HG02981 (cell line): Measurements from ENCODE around the gene RNF222.

Experiments
- ATAC-seq: cut with Tn5 transposase; IDR thresholded peaks from one replicate; pipeline ENCODE4 v1.9.1; 2021; ENCODE audit warnings: mild to moderate bottlenecking, moderate library complexity; ENCODE audit not compliant: unreplicated experiment

The RNF222 gene

GRCh38 chr17:8397636-8398035, at the start of gene RNF222:
TSS of gene RNF222 (minus strand) at chr17:8397827. CDS start at chr17:8393461, 4,366 bp downstream.
- no peak for ATAC-seq

GRCh38 chr17:8445536-8445935, 47.9 kb upstream of the RNF222 start:
- ATAC-seq, result no peak

- ATAC-seq, result no peak
Measured at GRCh38 chr17:8444494-8444893, 46.9 kb upstream of the RNF222 start.

- ATAC-seq, result no peak
Measured at GRCh38 chr17:8443756-8444155, 46.1 kb upstream of the RNF222 start.

- ATAC-seq, result no peak
Measured at GRCh38 chr17:8442310-8442709, 44.7 kb upstream of the RNF222 start.

- ATAC-seq, result no peak
Measured at GRCh38 chr17:8441690-8442089, 44.1 kb upstream of the RNF222 start.

- no peak for ATAC-seq
Measured at GRCh38 chr17:8439681-8440080, 42.1 kb upstream of the RNF222 start.

- no peak for ATAC-seq
Measured at GRCh38 chr17:8438441-8438840, 40.8 kb upstream of the RNF222 start.

GRCh38 chr17:8436844-8437171, 39.2 kb upstream of the RNF222 start:
- ATAC-seq, result no peak

GRCh38 chr17:8436169-8436843, 38.7 kb upstream of the RNF222 start:
- peak; percentile 33 for ATAC-seq

GRCh38 chr17:8435245-8436168, 37.9 kb upstream of the RNF222 start, which contains the start of gene NDEL1:
TSS of gene NDEL1 (plus strand) at chr17:8435884. CDS start at chr17:8444272, 8,388 bp downstream.
- ATAC-seq, result peak; percentile 96

- no peak for ATAC-seq
Measured at GRCh38 chr17:8430966-8431365, 33.3 kb upstream of the RNF222 start.

- ATAC-seq, result no peak
Measured at GRCh38 chr17:8426802-8427201, 29.2 kb upstream of the RNF222 start.

- no peak for ATAC-seq
Measured at GRCh38 chr17:8426094-8426720, 28.6 kb upstream of the RNF222 start.

GRCh38 chr17:8421571-8421970, 23.9 kb upstream of the RNF222 start:
- ATAC-seq, result no peak

- no peak for ATAC-seq
Measured at GRCh38 chr17:8420041-8420934, 22.7 kb upstream of the RNF222 start.

- ATAC-seq, result no peak
Measured at GRCh38 chr17:8419305-8419704, 21.7 kb upstream of the RNF222 start.

- no peak for ATAC-seq
Measured at GRCh38 chr17:8418471-8418870, 20.8 kb upstream of the RNF222 start.

GRCh38 chr17:8417806-8418205, 20.2 kb upstream of the RNF222 start:
- no peak for ATAC-seq

- ATAC-seq, result no peak
Measured at GRCh38 chr17:8413938-8414337, 16.3 kb upstream of the RNF222 start.

- ATAC-seq, result no peak
Measured at GRCh38 chr17:8413328-8413727, 15.7 kb upstream of the RNF222 start.
